GM23248 (cell line): Measurements from ENCODE around the gene LIN28A. TPM values are rescaled to one million over a fixed set of nuclear protein-coding genes. Genes with fewer than 3 reads are reported as not detected.

ENCODE experiments used
- DNase-seq: peaks from one replicate; pipeline ENCODE4 v3.0.0-alpha.2; 2015
- H2AFZ ChIP-seq: fragments of 200-600 bp; sonication (generic); 2 replicates; pipeline ENCODE4 v1.6.1; 2016; ENCODE audit warnings: antibody characterized with exemption
- H3F3A ChIP-seq: fragments of 200-600 bp; sonication (generic); 2 replicates; pipeline ENCODE4 v1.6.1; 2016; ENCODE audit warnings: mild to moderate bottlenecking, antibody characterized with exemption, mixed run types; ENCODE audit not compliant: insufficient read depth
- H3K27ac ChIP-seq: fragments of 200-600 bp; sonication (generic); 2 replicates; pipeline ENCODE4 v1.5.1; 2016; ENCODE audit warnings: mild to moderate bottlenecking
- H3K27me3 ChIP-seq: fragments of 200-600 bp; sonication (generic); replicated peaks from 2 replicates; pipeline ENCODE4 v1.6.1; 2016; ENCODE audit warnings: mild to moderate bottlenecking; ENCODE audit not compliant: insufficient read depth
- H3K36me3 ChIP-seq: fragments of 200-600 bp; sonication (generic); 2 replicates; pipeline ENCODE4 v1.6.1; 2016; ENCODE audit warnings: low read depth, mild to moderate bottlenecking
- H3K4me1 ChIP-seq: fragments of 200-600 bp; sonication (generic); 2 replicates; pipeline ENCODE4 v1.6.1; 2016; ENCODE audit warnings: mild to moderate bottlenecking; ENCODE audit not compliant: insufficient read depth
- H3K4me2 ChIP-seq: fragments of 200-600 bp; sonication (generic); one replicate; pipeline ENCODE4 v1.6.1; 2016; ENCODE audit warnings: mild to moderate bottlenecking; ENCODE audit not compliant: unreplicated experiment
- H3K4me3 ChIP-seq: fragments of 200-600 bp; sonication (generic); 2 replicates; pipeline ENCODE4 v1.5.1; 2016; ENCODE audit warnings: mild to moderate bottlenecking
- H3K79me2 ChIP-seq: fragments of 200-600 bp; sonication (generic); 2 replicates; pipeline ENCODE4 v1.6.1; 2016; ENCODE audit warnings: mild to moderate bottlenecking; ENCODE audit not compliant: insufficient read depth
- H3K9ac ChIP-seq: fragments of 200-600 bp; sonication (generic); 2 replicates; pipeline ENCODE4 v1.6.1; 2016; ENCODE audit warnings: mild to moderate bottlenecking
- H3K9me2 ChIP-seq: fragments of 200-600 bp; sonication (generic); 2 replicates; pipeline ENCODE4 v1.6.1; 2016; ENCODE audit warnings: mixed run types, mild to moderate bottlenecking, moderate library complexity; ENCODE audit not compliant: insufficient read depth
- H3K9me3 ChIP-seq: fragments of 200-600 bp; sonication (generic); one replicate; pipeline ENCODE4 v1.6.1; 2017; ENCODE audit warnings: low read depth
- H4K20me1 ChIP-seq: fragments of 200-600 bp; sonication (generic); 2 replicates; pipeline ENCODE4 v1.6.0; 2016; ENCODE audit not compliant: insufficient read depth
- EZH2 ChIP-seq: fragments of 200-600 bp; sonication (generic); IDR thresholded peaks from 2 replicates; pipeline ENCODE4 v1.6.1; 2018; ENCODE audit warnings: antibody characterized with exemption, mild to moderate bottlenecking; ENCODE audit not compliant: insufficient read depth, poor library complexity, severe bottlenecking
- EZH2phosphoT487 ChIP-seq: fragments of 200-600 bp; sonication (generic); IDR thresholded peaks from 2 replicates; pipeline ENCODE4 v1.6.1; 2018; ENCODE audit warnings: antibody characterized with exemption, moderate library complexity, mild to moderate bottlenecking, low read depth; ENCODE audit not compliant: insufficient read depth
- WGBS, 2 experiments: methylation state at CpG; one replicate each; pipeline ENCODE4 v1.1.6; 2015 to 2017; ENCODE audit warnings: low lambda C conversion rate in 2 of 2, low coverage in 1 of 2; ENCODE audit errors: missing lambda C conversion rate in 2 of 2; 5-methylcytosine and 5-hydroxymethylcytosine counted together
- in situ Hi-C: fragments of 300-500 bp; cut with MboI; formaldehyde crosslinking; loops from 2 replicates; pipeline ENCODE4 v1.15.0; 2020
- polyA plus RNA-seq: library from polyadenylated mRNA; unstranded; fragments of >200 nt; fragmentation: Nextera tagmentation; extraction: Ambion mirVana; gene quantifications from 2 replicates; pipeline ENCODE4 v1.2.1, GENCODE V29; 2016
- total RNA-seq: library from RNA; depleted of rRNA; stranded (reverse); fragments of >200 nt; shearing (Covaris generic); gene quantifications from 2 replicates; pipeline ENCODE4 v1.2.3, GENCODE V29; 2014

LIN28A gene
- total and polyA plus RNA-seq, 2 experiments from 2014 or later = 0.14 TPM; not detected in 1

GRCh38 chr1:26387447-26387846 lies 23.2 kb upstream of the LIN28A start:
- Histone ChIP-seq H3K4me3 (no peak overlapping the region), H4K20me1 (no peaks in the 10 kb centered on the region), H3K79me2 (no peaks in the 10 kb centered on the region), H3K4me1 (peaks cover 11% of the 10 kb centered on the region), H2AFZ (no peak overlapping the region), H3K9me2 (no peaks in the 10 kb centered on the region), H3K27me3 (no peaks in the 10 kb centered on the region), H3K4me2 (no peak overlapping the region), H3K9me3 (no peaks in the 10 kb centered on the region), H3K27ac (no peak overlapping the region), H3K36me3 (no peaks in the 10 kb centered on the region), H3F3A (no peaks in the 10 kb centered on the region), H3K9ac (no peak overlapping the region)
- 57 to 60% methylated on average over 7 of the region's 7 CpGs for WGBS, 2 experiments
- no peak for TF ChIP-seq EZH2phosphoT487
- no peak for TF ChIP-seq EZH2
- in situ Hi-C loops = no loop called here
- peak; percentile 33 for DNase-seq

- Histone ChIP-seq H3F3A (no peaks in the 10 kb centered on the region), H3K9ac (no peak overlapping the region), H3K9me3 (no peaks in the 10 kb centered on the region), H3K79me2 (no peaks in the 10 kb centered on the region), H3K9me2 (no peaks in the 10 kb centered on the region), H3K4me2 (no peak overlapping the region), H2AFZ (no peak overlapping the region), H3K4me3 (no peak overlapping the region), H3K27ac (no peak overlapping the region), H3K27me3 (no peaks in the 10 kb centered on the region), H4K20me1 (no peaks in the 10 kb centered on the region), H3K36me3 (no peaks in the 10 kb centered on the region), H3K4me1 (peaks cover 11% of the 10 kb centered on the region)
- 72 to 73% methylated on average over 7 of the region's 7 CpGs for WGBS, 2 experiments
- DNase-seq = peak; percentile 54
- TF ChIP-seq EZH2phosphoT487 (no peak), EZH2 (no peak)
- in situ Hi-C loops = no loop called here
Observed at GRCh38 chr1:26388791-26389445, 21.7 kb upstream of the LIN28A start.

- no peak overlapping the region for H3K9ac ChIP-seq
- no peak overlapping the region for H3K27ac ChIP-seq
- WGBS, 2 experiments = 70 to 87% methylated on average over 4 of the region's 4 CpGs
- no peak overlapping the region for H3K4me3 ChIP-seq
- peaks cover 11% of the 10 kb centered on the region for H3K4me1 ChIP-seq
- DNase-seq = no peak
- no peaks in the 10 kb centered on the region for H3F3A ChIP-seq
- H2AFZ ChIP-seq = no peak overlapping the region
- in situ Hi-C loops = no loop called here
- no peaks in the 10 kb centered on the region for H3K36me3 ChIP-seq
- no peaks in the 10 kb centered on the region for H3K27me3 ChIP-seq
- no peak for TF ChIP-seq EZH2phosphoT487
- TF ChIP-seq EZH2 = no peak
- no peaks in the 10 kb centered on the region for H3K9me3 ChIP-seq
- H4K20me1 ChIP-seq = no peaks in the 10 kb centered on the region
- no peaks in the 10 kb centered on the region for H3K9me2 ChIP-seq
- H3K79me2 ChIP-seq = no peaks in the 10 kb centered on the region
- H3K4me2 ChIP-seq = no peak overlapping the region
Observed at GRCh38 chr1:26389604-26390247, 20.9 kb upstream of the LIN28A start.

- no peak overlapping the region for H3K27ac ChIP-seq
- H3K9me3 ChIP-seq = no peaks in the 10 kb centered on the region
- no peaks in the 10 kb centered on the region for H3K4me1 ChIP-seq
- H4K20me1 ChIP-seq = no peaks in the 10 kb centered on the region
- no peaks in the 10 kb centered on the region for H3F3A ChIP-seq
- no peaks in the 10 kb centered on the region for H3K36me3 ChIP-seq
- no peaks in the 10 kb centered on the region for H3K9me2 ChIP-seq
- in situ Hi-C loops = no loop called here
- no peak overlapping the region for H3K4me2 ChIP-seq
- H3K79me2 ChIP-seq = no peaks in the 10 kb centered on the region
- TF ChIP-seq EZH2phosphoT487 (no peak), EZH2 (no peak)
- WGBS, 2 experiments = 16% methylated on average over 3 of the region's 3 CpGs
- no peaks in the 10 kb centered on the region for H3K27me3 ChIP-seq
- DNase-seq = peak; percentile 72
- H3K9ac ChIP-seq = no peak overlapping the region
- no peak overlapping the region for H3K4me3 ChIP-seq
- H2AFZ ChIP-seq = no peak overlapping the region
Observed at GRCh38 chr1:26391450-26391849, 19.2 kb upstream of the LIN28A start.
